H1 (cell line): ENCODE results near the gene CTTNBP2. TPM values are rescaled to one million over a fixed set of nuclear protein-coding genes. Genes with fewer than 3 reads are reported as not detected.

Experiments
- CTCF ChIA-PET: fragments of 300-600 bp; sonication (Branson Sonifier 250); formaldehyde crosslinking; loops from one replicate; lab custom pipeline; 2021; ENCODE audit not compliant: partially characterized antibody; lab: Charles Lee
- POLR2A ChIA-PET: fragments of 300-600 bp; sonication (Branson Sonifier 250); formaldehyde crosslinking; loops from one replicate; lab custom pipeline; 2021; ENCODE audit warnings: inconsistent platforms; ENCODE audit not compliant: partially characterized antibody; lab: Charles Lee
- DNase-seq, 2 experiments: peaks; one replicate each; pipeline versions ENCODE4 v3.0.0 to v3.0.0-alpha.2; 2010 to 2022; ENCODE audit warnings: low spot score in 2 of 2, low read depth in 1 of 2, mixed read lengths in 1 of 2
- FAIRE-seq: peaks from 2 replicates; lab custom pipeline; 2011; peaks lifted over from hg19 to GRCh38; lab: Jason Lieb, UNC
- H2AFZ ChIP-seq: 2 replicates; pipeline ENCODE4 v1.8.1; 2012; ENCODE audit warnings: low read length, inconsistent platforms
- H2AK5ac ChIP-seq: 2 replicates; pipeline ENCODE4 v1.6.1; 2013; ENCODE audit warnings: low read depth, low read length
- H2BK120ac ChIP-seq: replicated peaks from 2 replicates; pipeline ENCODE3; 2013; ENCODE audit warnings: low read depth, low read length, inconsistent platforms
- H2BK12ac ChIP-seq: 2 replicates; pipeline ENCODE4 v1.6.1; 2013; ENCODE audit warnings: low read depth, low read length
- H2BK15ac ChIP-seq: 2 replicates; pipeline ENCODE4 v1.6.1; 2013; ENCODE audit warnings: low read length
- H2BK20ac ChIP-seq: 2 replicates; pipeline ENCODE4 v1.6.1; 2013; ENCODE audit warnings: low read length
- H2BK5ac ChIP-seq: 2 replicates; pipeline ENCODE4 v1.6.1; 2013; ENCODE audit warnings: low read depth, low read length
- H3K14ac ChIP-seq: 2 replicates; pipeline ENCODE4 v1.6.1; 2013; ENCODE audit warnings: inconsistent platforms; ENCODE audit not compliant: insufficient read length
- H3K18ac ChIP-seq: 2 replicates; pipeline ENCODE4 v1.6.1; 2013; ENCODE audit warnings: low read length; ENCODE audit errors: extremely low read depth
- H3K23ac ChIP-seq: 2 replicates; pipeline ENCODE4 v1.6.1; 2013; ENCODE audit warnings: inconsistent platforms; ENCODE audit not compliant: insufficient read length
- H3K23me2 ChIP-seq: 2 replicates; pipeline ENCODE4 v1.6.1; 2013; ENCODE audit warnings: low read depth, low read length
- H3K27ac ChIP-seq: 2 replicates; pipeline ENCODE4 v1.6.1; 2011; ENCODE audit warnings: low read depth, low read length, inconsistent platforms
- H3K27me3 ChIP-seq, 4 experiments: replicated peaks in 1 of 4; 1 replicate in 1 of 4; 2 replicates in 3 of 4; pipeline versions ENCODE4 v1.6.1 to v1.8.1; 2011 to 2013; ENCODE audit warnings: low read length in 3 of 4, mild to moderate bottlenecking in 3 of 4, inconsistent platforms in 2 of 4, mixed read lengths in 2 of 4, moderate library complexity in 1 of 4; ENCODE audit not compliant: control insufficient read depth in 3 of 4, insufficient read depth in 3 of 4; ENCODE audit errors: extremely low read depth in 1 of 4
- H3K36me3 ChIP-seq, 4 experiments: 2 replicates each; pipeline versions ENCODE4 v1.6.1 to v1.8.1; 2011 to 2013; ENCODE audit warnings: mild to moderate bottlenecking in 4 of 4, low read length in 3 of 4, moderate library complexity in 2 of 4, control low read depth in 1 of 4, inconsistent platforms in 1 of 4; ENCODE audit not compliant: insufficient read depth in 4 of 4, control insufficient read depth in 2 of 4
- H3K4ac ChIP-seq: replicated peaks from 2 replicates; pipeline ENCODE3; 2013; ENCODE audit warnings: low read length, low read depth, mixed read lengths, inconsistent platforms; ENCODE audit not compliant: insufficient read length
- H3K4me1 ChIP-seq, 4 experiments: replicated peaks in 1 of 4; 1 replicate in 1 of 4; 2 replicates in 3 of 4; pipeline versions ENCODE4 v1.6.1 to v1.8.1; 2011 to 2013; ENCODE audit warnings: low read length in 3 of 4, inconsistent platforms in 2 of 4, mixed read lengths in 1 of 4; ENCODE audit not compliant: insufficient read depth in 4 of 4, control insufficient read depth in 3 of 4
- H3K4me2 ChIP-seq, 2 experiments: 2 replicates each; pipeline versions ENCODE4 v1.6.1 to v1.8.1; 2011 to 2013; ENCODE audit warnings: low read depth in 2 of 2, low read length in 2 of 2, control low read depth in 1 of 2, inconsistent platforms in 1 of 2, mild to moderate bottlenecking in 1 of 2; ENCODE audit not compliant: insufficient read depth in 1 of 2
- H3K4me3 ChIP-seq, 4 experiments: fragments of 200-600, 300-600 bp in 1 of 4; sonication (generic), shearing (Covaris generic), sonication (Bioruptor Twin) in 1 of 4; 2 replicates each; pipeline versions ENCODE4 v1.5.1 to v1.8.1; 2011 to 2016; ENCODE audit warnings: low read length in 4 of 4, low read depth in 3 of 4, control low read depth in 2 of 4, inconsistent platforms in 2 of 4, mild to moderate bottlenecking in 2 of 4, mixed read lengths in 1 of 4, moderate library complexity in 1 of 4; ENCODE audit not compliant: insufficient read depth in 2 of 4; ENCODE audit errors: extremely low read depth in 1 of 4
- H3K56ac ChIP-seq: replicated peaks from 2 replicates; pipeline ENCODE3; 2013; ENCODE audit warnings: low read depth, mild to moderate bottlenecking, mixed read lengths, low read length, inconsistent platforms; ENCODE audit not compliant: insufficient read length
- H3K79me1 ChIP-seq: 2 replicates; pipeline ENCODE4 v1.6.1; 2013; ENCODE audit warnings: low read depth, low read length, control low read depth
- H3K79me2 ChIP-seq, 2 experiments: 2 replicates each; pipeline versions ENCODE4 v1.6.1 to v1.8.1; 2012 to 2013; ENCODE audit warnings: low read length in 2 of 2, mild to moderate bottlenecking in 2 of 2, inconsistent platforms in 1 of 2; ENCODE audit not compliant: insufficient read depth in 2 of 2, control insufficient read depth in 1 of 2
- H3K9ac ChIP-seq, 4 experiments: replicated peaks in 1 of 4; 1 replicate in 1 of 4; 2 replicates in 3 of 4; pipeline versions ENCODE4 v1.6.1 to v1.8.1; 2011 to 2013; ENCODE audit warnings: low read depth in 3 of 4, low read length in 3 of 4, control low read depth in 2 of 4, mild to moderate bottlenecking in 2 of 4, moderate library complexity in 2 of 4, inconsistent platforms in 1 of 4; ENCODE audit errors: extremely low read depth in 1 of 4
- H3K9me3 ChIP-seq, 2 experiments: 2 replicates each; pipeline versions ENCODE4 v1.6.1 to v1.8.1; 2012 to 2013; ENCODE audit warnings: mild to moderate bottlenecking in 2 of 2, moderate library complexity in 2 of 2, control low read depth in 1 of 2, inconsistent platforms in 1 of 2, low read depth in 1 of 2, low read length in 1 of 2, mixed read lengths in 1 of 2; ENCODE audit not compliant: insufficient read depth in 2 of 2
- H4K20me1 ChIP-seq, 2 experiments: replicated peaks in 1 of 2; 2 replicates each; pipeline versions ENCODE3 to v1.8.1; 2011 to 2013; ENCODE audit warnings: inconsistent platforms in 2 of 2, low read length in 2 of 2, mild to moderate bottlenecking in 1 of 2; ENCODE audit not compliant: insufficient read depth in 2 of 2, control insufficient read depth in 1 of 2
- H4K5ac ChIP-seq: 2 replicates; pipeline ENCODE4 v1.6.1; 2013; ENCODE audit warnings: low read length, low read depth, mixed read lengths, inconsistent platforms; ENCODE audit not compliant: insufficient read length
- H4K8ac ChIP-seq: 2 replicates; pipeline ENCODE4 v1.8.0; 2013; ENCODE audit warnings: mild to moderate bottlenecking, moderate library complexity, low read length, inconsistent platforms; ENCODE audit not compliant: insufficient read depth; ENCODE audit errors: extremely low read depth
- H4K91ac ChIP-seq: replicated peaks from 2 replicates; pipeline ENCODE3; 2013; ENCODE audit warnings: low read length, mixed read lengths, inconsistent platforms; ENCODE audit not compliant: insufficient read length
- EGR1 ChIP-seq: IDR thresholded peaks from 2 replicates; pipeline ENCODE4 v1.6.1; 2011; ENCODE audit warnings: low read depth, low read length, borderline replicate concordance
- KDM4A ChIP-seq: IDR thresholded peaks from one replicate; pipeline ENCODE4 v1.7.1; 2012; ENCODE audit warnings: low read depth, mild to moderate bottlenecking, moderate library complexity, low read length, inconsistent platforms; ENCODE audit not compliant: severe bottlenecking
- POLR2AphosphoS5 ChIP-seq: IDR thresholded peaks from 2 replicates; pipeline ENCODE4 v1.6.1; 2011; ENCODE audit warnings: low read depth, low read length
- TAF7 ChIP-seq: optimal IDR thresholded peaks from 2 replicates; pipeline ENCODE3; 2011; ENCODE audit warnings: low read depth, mild to moderate bottlenecking, inconsistent platforms, low read length, moderate library complexity, borderline replicate concordance
- WGBS, 2 experiments: shearing (Covaris generic) in 1 of 2; methylation state at CpG; one replicate each; pipeline versions ENCODE4 v1.1.6 to v1.1.7; 2013 to 2015; ENCODE audit warnings: low lambda C conversion rate in 2 of 2, mixed read lengths in 2 of 2, inconsistent platforms in 1 of 2, low coverage in 1 of 2, missing lambda C conversion rate in 1 of 2; ENCODE audit not compliant: insufficient replicate concordance in 2 of 2, insufficient coverage in 1 of 2, insufficient read length in 1 of 2; ENCODE audit errors: extremely low coverage in 1 of 2, missing lambda C conversion rate in 1 of 2; 5-methylcytosine and 5-hydroxymethylcytosine counted together
- polyA plus RNA-seq, 7 experiments: library from polyadenylated mRNA; depleted of rRNA in 3 of 7; stranded (reverse) in 5 of 7; unstranded in 2 of 7; fragments of >200 nt in 5 of 7; fragments of 200-250 nt in 2 of 7; gene quantifications; 1 replicate in 5 of 7; 2 replicates in 1 of 7; 4 replicates in 1 of 7; pipeline versions ENCODE4 v1.2.1 to v1.2.3, GENCODE V29; 2011 to 2013; ENCODE audit warnings: missing spikeins in 2 of 7, mixed read lengths in 2 of 7
- total RNA-seq: library from RNA; stranded (reverse); fragmentation: NEBNext Ultra II Directional; extraction: Animal tissue kit (Norgen Biotek cat#: 25700); gene quantifications from 2 replicates; pipeline ENCODE4 v1.2.1, GENCODE V29; 2021
- TF ChIP-seq, protein P1 (sequence below): IDR thresholded peaks from 2 replicates; pipeline ENCODE4 v1.6.1; 2012; ENCODE audit warnings: inconsistent platforms
- TF ChIP-seq, protein P2 (sequence below): IDR thresholded peaks from 2 replicates; pipeline ENCODE4 v1.6.1; 2011; ENCODE audit warnings: low read depth, mild to moderate bottlenecking, low read length; ENCODE audit not compliant: insufficient read depth

Gene CTTNBP2
- total and polyA plus RNA-seq, 2 of the 8 experiments (the other 6 are each of a cell fraction or from before 2014, with no cell fraction given), result 15.3 to 35.1 TPM

DNA sequence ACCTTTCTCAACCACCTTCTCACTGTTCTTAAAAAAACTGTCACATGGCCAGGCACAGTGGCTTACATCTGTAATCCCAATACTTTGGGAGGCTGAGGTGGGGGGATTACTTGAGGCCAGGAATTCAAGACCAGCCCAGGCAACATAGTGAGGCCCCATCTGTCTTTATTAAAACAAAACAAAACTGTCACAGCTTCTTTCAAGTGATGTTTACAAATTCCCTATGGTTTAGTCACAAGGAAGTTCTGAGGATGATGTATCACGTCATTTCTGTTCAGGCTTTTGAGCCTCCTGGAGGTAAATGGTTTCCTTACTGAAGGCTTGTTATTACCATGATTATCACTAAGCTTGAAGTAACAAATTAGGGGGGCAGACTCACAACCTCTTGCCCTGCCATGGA, 207.2 kb downstream of the CTTNBP2 start:
- CTCF ChIA-PET, result interaction anchor here (1.2 to 2.5 kb wide), 4 partner anchors 10 to 488 kb away, joined by 3 to 11 read pairs (median 3); no protein-coding TSS in a partner anchor
- Histone ChIP-seq H3K27ac (no peak overlapping the region), H4K8ac (no peak overlapping the region), H4K5ac (no peak overlapping the region), H3K14ac (no peak overlapping the region), H2BK15ac (no peak overlapping the region), H3K23ac (no peak overlapping the region), H3K4me2 (no peak overlapping the region), H3K79me1 (no peaks in the 10 kb centered on the region), H3K56ac (no peak overlapping the region), H2BK120ac (no peak overlapping the region), H3K27me3 (no peaks in the 10 kb centered on the region), H2BK12ac (no peak overlapping the region), H3K4ac (no peak overlapping the region), H3K23me2 (no peaks in the 10 kb centered on the region), H2AK5ac (no peak overlapping the region), H2AFZ (no peak overlapping the region), H3K9me3 (no peaks in the 10 kb centered on the region), H2BK5ac (no peak overlapping the region), H3K36me3 (no peaks in the 10 kb centered on the region), H3K9ac (no peak overlapping the region), H2BK20ac (no peak overlapping the region), H3K4me3 (no peak overlapping the region), H3K18ac (no peak overlapping the region), H4K20me1 (no peaks in the 10 kb centered on the region), H4K91ac (no peak overlapping the region), H3K79me2 (no peaks in the 10 kb centered on the region), H3K4me1 (peaks cover 0 to 6% (median 2%) of the 10 kb centered on the region in 4 experiments; a peak in 2 of 7 replicates)
- TF ChIP-seq, protein P1, sequence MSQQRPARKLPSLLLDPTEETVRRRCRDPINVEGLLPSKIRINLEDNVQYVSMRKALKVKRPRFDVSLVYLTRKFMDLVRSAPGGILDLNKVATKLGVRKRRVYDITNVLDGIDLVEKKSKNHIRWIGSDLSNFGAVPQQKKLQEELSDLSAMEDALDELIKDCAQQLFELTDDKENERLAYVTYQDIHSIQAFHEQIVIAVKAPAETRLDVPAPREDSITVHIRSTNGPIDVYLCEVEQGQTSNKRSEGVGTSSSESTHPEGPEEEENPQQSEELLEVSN, result no peak
- TF ChIP-seq POLR2AphosphoS5 (no peak), KDM4A (no peak), TAF7 (no peak), EGR1 (no peak)
- TF ChIP-seq, protein P2, sequence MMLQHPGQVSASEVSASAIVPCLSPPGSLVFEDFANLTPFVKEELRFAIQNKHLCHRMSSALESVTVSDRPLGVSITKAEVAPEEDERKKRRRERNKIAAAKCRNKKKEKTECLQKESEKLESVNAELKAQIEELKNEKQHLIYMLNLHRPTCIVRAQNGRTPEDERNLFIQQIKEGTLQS, result no peak
- DNase-seq (no peak), FAIRE-seq (no peak)
- POLR2A ChIA-PET, result no interaction called here
- 79% methylated on average over 1 of the region's 1 CpG; no CpG with 5 or more reads in 1 of the 2 experiments for WGBS, 2 experiments
